ENCODE results near the gene ADAM12.
A peak's percentile ranks its signal among the peaks of the same experiment; 100 is the strongest.

Gene ADAM12

GRCh38 chr10:126212738-126213137 lies 175.5 kb downstream of the ADAM12 start:
- no peak for DNase-seq (ENCODE audit: low spot score)

- DNase-seq (ENCODE audit: low spot score): no peak
Measured at GRCh38 chr10:126210051-126210651, 178.1 kb downstream of the ADAM12 start.

GRCh38 chr10:126209451-126209850 lies 178.8 kb downstream of the ADAM12 start:
- DNase-seq (ENCODE audit: low spot score): no peak

GRCh38 chr10:126208726-126209302 lies 179.5 kb downstream of the ADAM12 start:
- peak; percentile 26 for DNase-seq (ENCODE audit: low spot score)

GRCh38 chr10:126207851-126208250 lies 180.4 kb downstream of the ADAM12 start:
- no peak for DNase-seq (ENCODE audit: low spot score)

- no peak for DNase-seq (ENCODE audit: low spot score)
Measured at GRCh38 chr10:126207313-126207771, 180.9 kb downstream of the ADAM12 start.

GRCh38 chr10:126205486-126206205 lies 182.6 kb downstream of the ADAM12 start:
- DNase-seq (ENCODE audit: low spot score): no peak

- DNase-seq (ENCODE audit: low spot score): no peak
Measured at GRCh38 chr10:126204320-126204719, 184.0 kb downstream of the ADAM12 start.

GRCh38 chr10:126203746-126204145 lies 184.5 kb downstream of the ADAM12 start:
- DNase-seq (ENCODE audit: low spot score): no peak

- no peak for DNase-seq (ENCODE audit: low spot score)
Measured at GRCh38 chr10:126201603-126202002, 186.7 kb downstream of the ADAM12 start.

- no peak for DNase-seq (ENCODE audit: low spot score)
Measured at GRCh38 chr10:126199221-126199998, 188.9 kb downstream of the ADAM12 start.

- DNase-seq (ENCODE audit: low spot score): no peak
Measured at GRCh38 chr10:126198681-126199080, 189.6 kb downstream of the ADAM12 start.

- DNase-seq (ENCODE audit: low spot score): no peak
Measured at GRCh38 chr10:126197036-126197543, 191.2 kb downstream of the ADAM12 start.

GRCh38 chr10:126196281-126196680 lies 192.0 kb downstream of the ADAM12 start:
- DNase-seq (ENCODE audit: low spot score): no peak

GRCh38 chr10:126191192-126191591 lies 197.1 kb downstream of the ADAM12 start:
- DNase-seq (ENCODE audit: low spot score): no peak

- no peak for DNase-seq (ENCODE audit: low spot score)
Measured at GRCh38 chr10:126188679-126189200, 199.5 kb downstream of the ADAM12 start.

GRCh38 chr10:126187399-126187798 lies 200.9 kb downstream of the ADAM12 start:
- DNase-seq (ENCODE audit: low spot score): no peak

- no peak for DNase-seq (ENCODE audit: low spot score)
Measured at GRCh38 chr10:126186766-126187165, 201.5 kb downstream of the ADAM12 start.

- DNase-seq (ENCODE audit: low spot score): no peak
Measured at GRCh38 chr10:126185676-126186447, 202.4 kb downstream of the ADAM12 start.

- no peak for DNase-seq (ENCODE audit: low spot score)
Measured at GRCh38 chr10:126181626-126182025, 206.7 kb downstream of the ADAM12 start.

- no peak for DNase-seq (ENCODE audit: low spot score)
Measured at GRCh38 chr10:126179637-126180036, 208.6 kb downstream of the ADAM12 start.
